Stimulated activated CD8-positive, alpha-beta memory T cell treated with anti-CD3 and anti-CD28 coated beads, Interleukin-2, amount 100 ng/mL, for 1 hour (primary cell): ENCODE results near the gene TUBA1C.
A peak's percentile ranks its signal among the peaks of the same experiment; 100 is the strongest.
"Not testable (repeated sequence)": the region's sequence is repeated elsewhere in the genome, so short reads cannot be mapped to it uniquely, and the experiment has no call there.

ENCODE experiments used
- DNase-seq, 2 donors: peaks; one replicate each; pipeline ENCODE4 v3.0.0-alpha.2; 2020; ENCODE audit warnings: low read depth in 2 of 2

TUBA1C gene

DNA sequence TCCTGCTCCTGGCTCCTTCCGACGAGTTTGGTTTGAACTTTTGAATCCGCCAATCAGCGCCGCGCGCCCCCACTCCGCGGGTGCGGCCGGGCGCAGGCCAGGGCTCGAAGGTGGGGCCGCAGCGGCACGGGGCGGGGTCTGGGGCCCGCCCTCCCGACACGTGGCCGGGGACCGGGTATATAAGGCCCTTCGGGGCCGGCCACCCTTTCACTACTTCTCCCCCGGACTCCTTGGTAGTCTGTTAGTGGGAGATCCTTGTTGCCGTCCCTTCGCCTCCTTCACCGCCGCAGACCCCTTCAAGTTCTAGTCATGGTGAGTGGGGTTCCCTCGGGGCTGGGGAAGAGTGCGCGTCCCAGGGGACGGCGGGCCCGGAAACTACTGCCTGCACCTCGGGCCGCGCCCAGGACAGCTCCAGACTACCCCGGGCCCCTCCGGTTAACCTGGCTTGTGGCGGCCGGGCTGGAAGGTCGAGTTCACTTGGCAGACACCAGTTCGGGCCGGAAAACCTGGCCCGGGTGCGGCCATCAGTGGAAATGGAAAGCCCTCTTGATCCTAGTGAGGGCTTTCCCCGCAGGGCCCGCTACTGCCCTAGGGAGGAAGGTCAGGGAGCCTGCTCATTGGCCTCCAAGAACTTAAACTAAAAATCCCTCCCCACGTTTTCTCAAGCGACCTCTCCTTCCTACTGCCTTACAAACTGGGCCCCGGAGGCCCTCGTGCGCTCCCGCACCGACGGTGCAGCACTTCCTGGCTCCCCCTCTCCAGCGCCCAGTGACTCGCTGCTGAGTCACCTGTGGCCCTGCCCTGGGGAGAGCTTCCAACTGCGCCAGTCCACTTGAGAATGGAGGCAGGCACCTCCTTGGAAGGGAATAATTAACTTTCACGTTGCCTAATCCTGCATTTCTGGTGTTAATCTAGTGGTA, at the start of gene TUBA1C:
Gene TUBA1C (plus strand): TSS at position 210 of the 920 bp plus-strand sequence. CDS start 100 bp downstream, at position 310.
- DNase-seq, result peak; percentile 71 to 80

DNA sequence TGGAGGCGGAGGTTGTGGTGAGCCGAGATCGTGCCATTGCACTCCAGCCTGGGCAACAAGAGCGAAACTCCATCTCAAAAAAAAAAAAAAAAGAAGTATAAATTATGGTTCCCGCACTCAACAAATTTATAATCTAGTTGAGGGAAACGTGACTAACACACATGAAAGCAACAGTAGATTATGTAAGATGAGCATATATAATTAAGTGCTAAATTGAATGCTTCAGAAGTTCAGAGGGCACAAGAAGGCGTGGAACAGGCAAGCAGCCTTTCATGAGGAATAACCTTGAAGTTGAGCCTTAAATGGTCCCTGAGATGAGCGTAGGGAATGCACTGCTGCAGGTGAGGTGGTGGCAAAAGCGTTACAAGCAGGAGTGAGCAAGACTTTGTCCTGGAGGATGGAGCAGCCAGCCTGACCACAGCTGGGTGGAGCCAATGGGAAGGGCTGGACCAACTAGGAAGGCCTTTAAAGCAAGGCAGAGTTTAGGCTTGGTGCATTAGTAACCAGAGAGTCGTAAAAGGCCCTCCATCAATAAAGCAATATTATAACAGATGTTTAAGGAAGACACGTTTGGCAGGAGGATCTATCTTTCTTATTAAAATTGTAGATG, 45.4 kb upstream of the TUBA1C start:
- no peak for DNase-seq

DNA sequence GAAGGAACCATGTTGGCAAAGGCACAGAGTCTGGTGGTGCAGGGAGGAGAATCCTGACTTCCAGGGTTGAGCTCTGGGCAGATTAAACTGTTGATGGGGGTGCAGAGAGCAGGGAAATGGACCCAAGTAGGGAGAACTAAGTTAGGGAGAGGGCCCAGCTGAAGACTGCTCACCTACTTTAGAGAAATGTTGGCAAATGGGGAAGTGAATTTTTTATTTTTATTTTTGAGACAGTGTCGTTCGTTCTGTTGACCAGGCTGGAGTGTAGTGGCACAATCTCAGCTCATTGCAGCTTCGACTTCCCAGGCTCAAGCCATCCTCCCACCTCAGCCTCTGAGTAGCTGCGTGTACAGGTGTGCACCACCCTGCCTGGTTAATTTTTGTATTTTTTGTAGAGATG, 43.9 kb upstream of the TUBA1C start:
- no peak for DNase-seq

DNA sequence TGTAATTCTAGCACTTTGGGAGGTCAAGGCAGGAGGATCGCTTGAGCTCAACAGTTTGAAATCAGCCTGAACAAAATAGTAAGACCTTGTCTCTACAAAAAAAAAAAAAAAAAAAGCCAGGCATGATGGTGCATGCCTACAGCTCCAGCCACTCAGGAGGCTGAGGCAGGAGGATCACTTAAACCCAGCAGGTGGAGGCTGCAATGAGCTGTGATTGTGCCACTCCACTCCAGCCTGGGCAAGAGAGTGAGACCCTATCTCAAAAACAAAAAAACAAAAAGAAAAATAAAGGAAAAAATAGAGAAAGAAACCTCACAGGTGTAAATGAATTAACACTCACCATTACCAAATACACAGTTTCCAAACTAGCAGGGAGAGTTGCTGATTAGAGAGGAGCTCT, 41.8 kb upstream of the TUBA1C start:
- no peak for DNase-seq

DNA sequence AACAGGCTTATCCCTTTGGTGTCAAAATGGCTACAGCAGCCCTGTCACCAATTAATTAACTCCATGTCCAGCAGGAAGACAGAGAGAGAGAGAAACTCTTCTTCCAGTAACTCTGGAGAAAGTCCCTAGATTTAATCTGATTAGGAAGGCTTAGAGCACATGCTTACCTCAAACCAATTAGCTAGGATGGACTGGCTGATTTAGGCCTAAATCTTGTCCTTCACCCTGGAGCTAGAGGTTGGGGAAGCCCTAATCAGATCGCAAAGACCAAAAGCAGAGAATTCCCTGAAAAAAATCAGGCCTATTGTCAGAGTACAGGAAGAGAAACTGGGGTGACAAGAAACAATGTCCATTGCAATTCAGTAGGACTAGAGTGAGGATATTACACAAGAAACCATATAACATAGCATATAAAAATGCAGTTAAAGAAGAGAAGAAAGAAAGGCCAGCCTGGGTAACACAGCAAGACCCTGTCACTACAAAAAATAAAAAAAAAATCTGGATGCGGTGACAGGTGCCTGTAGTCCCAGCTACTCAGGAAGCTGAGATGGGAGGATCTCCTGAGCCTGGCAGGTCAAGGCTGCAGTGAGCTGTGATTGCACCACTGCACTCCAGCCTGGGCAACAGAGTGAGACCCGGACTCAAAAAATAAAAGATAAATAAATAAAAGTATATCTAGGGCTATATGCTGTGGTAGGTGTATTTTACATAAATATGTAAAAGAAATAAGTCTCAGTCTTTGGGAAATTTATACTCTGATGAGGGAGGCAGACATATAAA, 41.1 kb upstream of the TUBA1C start:
- DNase-seq, result no peak

DNA sequence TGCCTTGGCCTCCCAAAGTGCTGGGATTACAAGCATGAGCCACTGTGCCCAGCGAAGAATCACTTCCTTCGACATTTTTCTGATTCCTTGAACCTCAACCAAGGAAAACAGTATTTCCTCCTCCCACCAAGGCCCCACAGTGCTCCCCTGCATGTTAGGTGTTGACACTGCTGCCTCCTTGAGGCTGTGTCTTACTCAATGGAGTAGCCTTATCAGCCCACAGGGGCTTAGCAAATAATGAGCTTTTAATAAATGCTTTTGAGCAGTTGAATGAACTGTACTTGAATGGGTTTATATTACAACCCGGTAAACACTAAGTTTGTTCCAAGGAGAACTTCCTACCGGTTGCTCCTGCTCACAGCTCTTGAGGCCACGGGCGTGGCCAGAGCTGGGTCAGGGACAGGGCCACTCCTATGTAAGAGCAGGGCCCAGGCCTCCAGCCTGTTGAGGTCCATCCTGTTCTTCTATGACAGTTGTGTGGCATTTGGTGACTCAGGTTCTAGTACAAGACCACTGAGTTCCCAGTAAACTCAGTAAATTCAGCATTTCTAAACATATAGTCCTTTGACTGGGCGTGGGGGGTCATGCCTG, 39.2 kb upstream of the TUBA1C start:
- DNase-seq, result no peak

DNA sequence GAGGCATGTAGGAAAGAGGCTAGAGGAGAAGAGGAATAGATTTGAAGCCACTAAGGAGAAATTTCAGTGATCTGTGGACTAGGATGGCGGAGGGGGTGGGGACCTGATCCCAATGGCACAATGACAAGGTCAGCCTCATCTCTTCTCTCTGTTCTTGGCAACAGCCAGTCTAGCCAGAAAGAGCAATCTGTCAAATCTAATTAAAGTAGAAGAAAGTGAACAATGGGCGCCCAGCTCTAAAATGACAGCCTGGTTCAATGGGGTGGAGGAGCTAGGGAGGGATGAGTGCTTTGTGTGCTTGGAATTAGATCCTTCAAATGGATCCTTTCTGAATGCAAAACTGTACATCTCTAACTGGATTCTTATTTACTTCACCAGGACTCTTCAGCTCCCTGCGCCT, 37.2 kb upstream of the TUBA1C start:
- DNase-seq, result no peak

DNA sequence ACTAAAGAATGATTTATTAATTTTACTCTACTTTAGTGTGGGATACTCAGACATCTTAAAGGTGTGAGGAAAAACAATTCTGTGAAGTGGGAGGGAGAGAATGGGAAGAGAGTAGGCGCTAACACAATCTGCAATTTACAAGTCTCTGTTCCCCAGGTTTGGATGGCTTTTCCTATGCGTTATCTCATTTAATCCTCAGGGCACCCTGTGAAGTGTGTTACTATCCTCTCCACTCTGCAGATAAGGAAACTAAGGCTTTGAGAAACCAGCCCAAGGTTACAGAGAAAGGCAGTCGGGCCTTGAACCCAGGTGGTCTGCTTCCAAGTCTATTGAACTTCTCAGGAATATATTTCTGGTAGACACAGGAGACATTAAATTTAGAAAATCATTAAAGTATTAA, 36.2 kb upstream of the TUBA1C start:
- DNase-seq, result no peak

DNA sequence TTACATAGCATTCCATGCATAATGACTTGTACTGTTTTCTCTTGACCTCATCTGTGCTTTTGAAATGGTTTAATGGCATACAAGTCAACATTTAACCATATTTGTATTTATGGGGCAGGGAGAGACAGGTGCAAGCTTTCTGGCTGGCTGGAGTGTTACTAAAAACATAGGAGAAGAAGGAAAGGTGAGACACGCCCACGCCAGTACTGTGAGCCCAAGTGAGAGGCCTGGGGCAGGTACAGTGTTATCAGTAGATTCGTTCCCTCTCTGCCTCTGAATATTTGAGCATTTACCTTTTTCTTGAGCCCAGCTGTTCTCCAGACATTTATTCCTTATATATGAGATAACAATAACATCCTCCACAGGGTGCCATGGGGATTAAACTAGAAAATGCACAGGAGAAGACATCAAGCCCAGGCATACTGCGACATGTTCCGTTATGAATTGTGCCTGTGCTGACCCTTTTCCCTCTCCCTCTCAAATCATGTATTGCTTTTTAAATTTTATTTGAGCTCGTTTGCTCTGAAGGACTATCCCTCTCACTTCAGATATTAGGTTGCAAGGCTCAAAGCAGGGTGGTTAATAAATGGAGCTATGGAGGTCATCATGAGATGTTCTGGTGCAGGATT, 34.6 kb upstream of the TUBA1C start:
- no peak for DNase-seq

DNA sequence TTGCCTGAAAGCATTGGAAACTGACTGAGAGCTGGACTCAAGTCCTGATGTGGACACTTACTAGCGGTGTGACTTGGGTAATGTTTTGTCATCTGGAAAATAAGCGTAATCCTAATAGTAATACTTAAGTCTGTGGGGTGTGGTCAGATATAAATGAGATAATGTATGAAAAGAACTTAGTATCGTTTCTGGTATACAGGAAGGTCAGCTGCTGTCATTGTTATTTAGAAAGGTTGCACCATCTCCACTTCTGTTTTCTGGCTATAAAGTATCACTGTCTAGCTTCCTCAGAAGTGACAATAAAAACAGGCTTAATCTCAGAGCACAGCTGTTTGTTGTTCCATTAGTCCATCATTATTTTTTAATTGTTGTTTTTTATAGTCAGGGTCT, 34.1 kb upstream of the TUBA1C start:
- no peak for DNase-seq

DNA sequence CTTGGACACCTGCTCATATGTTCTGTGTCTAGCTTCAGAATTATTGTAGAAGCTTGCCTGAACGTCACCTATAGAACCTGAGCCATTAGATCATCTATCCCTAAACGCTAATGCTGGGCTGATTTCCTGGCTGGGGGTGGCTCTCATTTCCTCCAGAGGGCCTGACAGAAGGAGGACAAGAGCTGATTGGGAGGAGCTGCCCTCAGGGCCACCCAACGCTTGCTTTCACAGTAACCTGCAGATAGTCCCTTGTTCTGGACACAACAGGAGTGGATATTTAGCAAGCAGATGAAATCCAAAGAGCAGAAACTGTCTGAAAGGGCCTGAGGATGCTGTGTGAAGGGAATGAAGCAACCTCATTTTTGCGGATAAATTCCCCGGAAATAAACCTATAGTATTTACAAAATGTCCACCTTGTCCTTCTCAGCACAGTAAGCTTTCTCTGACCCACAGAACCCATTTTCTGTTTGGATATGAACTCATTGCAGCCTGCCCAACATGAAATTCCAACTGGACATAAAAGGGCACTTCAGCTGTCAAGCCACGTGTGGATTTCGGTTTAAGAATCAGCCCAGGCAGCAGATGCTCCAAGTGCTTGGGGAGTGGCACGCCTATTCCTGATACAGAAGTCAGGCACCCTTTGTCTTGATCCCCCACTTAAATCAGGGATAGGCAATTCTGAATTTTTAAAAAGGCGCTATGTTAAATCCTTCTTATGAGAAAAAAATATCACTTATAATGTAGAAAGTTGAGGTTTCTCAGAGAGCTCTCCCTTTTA, 32.8 kb upstream of the TUBA1C start:
- no peak for DNase-seq

DNA sequence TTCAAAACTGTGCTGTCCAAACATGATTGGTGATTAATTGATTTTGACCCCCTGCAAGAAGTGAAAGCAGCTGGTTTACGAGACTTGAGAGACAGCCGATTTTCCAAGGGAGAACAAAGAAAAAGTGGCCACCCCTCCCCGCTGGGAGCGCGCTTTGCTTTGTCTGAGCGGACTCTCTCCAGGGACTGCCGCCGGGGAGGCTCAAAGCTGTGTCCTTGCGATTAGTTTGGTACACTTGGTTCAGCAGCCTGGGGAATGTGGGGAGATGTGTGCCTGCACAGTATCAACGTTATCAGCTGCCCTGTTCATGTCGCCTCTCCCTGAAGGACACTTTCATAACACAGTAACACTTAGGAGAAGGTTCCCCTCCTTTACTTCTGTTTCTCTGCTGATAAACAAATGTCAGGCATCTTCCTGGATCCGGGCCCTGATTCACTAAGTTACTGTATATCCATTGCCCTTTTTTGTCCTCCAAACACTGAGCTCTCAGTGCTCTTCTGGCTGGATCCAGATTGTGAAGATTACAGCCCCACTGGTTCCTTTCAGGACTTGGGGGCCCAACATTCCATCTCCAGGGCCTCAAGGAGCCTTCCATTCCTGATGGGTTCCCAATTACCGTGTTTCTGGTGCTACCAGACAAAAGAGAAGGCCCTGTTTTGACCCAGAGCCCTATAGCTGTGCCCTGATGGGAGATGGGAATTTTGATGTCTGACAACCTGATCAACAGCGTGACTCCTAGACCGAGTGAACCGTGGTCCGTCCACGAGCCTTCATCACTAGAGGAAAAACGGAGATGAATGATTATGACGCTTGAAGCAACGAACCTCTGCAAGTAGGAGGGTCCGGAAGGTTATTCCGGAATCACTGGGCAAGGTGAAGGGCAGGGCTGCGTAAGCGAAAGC, 31.7 kb upstream of the TUBA1C start:
- no peak for DNase-seq

DNA sequence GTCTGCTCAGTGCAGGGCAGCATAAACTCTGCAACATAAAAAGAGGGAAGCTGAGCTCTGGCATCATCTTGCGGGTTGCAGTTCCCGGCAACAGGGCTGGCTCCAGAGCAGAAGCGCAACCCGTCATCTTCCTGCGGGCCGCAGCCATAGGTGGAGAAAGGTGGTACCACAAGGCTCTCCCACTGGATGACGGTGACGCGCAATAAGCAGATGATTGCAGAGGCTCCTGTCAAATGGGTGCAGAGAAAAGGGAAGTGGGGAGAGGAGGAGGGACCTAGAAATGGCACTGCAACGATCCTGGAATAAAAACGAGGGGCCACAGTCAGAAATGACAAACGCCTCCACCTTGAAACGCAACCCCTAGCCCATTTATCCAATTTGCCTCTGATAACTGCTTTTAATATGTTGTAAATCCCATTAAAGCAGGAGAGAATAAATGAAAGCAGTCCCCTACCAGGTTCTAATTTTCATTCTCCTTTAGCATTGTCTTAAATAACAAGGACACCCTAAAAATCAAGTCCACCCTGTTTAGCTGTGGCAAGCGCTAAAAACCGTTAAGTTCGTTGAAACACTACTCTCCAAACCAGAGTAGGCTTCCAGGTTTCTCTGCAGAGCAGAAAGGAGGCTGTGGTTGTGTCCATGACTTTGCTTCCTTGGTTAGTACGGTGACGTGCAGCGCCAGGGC, 30.9 kb upstream of the TUBA1C start:
- no peak for DNase-seq

DNA sequence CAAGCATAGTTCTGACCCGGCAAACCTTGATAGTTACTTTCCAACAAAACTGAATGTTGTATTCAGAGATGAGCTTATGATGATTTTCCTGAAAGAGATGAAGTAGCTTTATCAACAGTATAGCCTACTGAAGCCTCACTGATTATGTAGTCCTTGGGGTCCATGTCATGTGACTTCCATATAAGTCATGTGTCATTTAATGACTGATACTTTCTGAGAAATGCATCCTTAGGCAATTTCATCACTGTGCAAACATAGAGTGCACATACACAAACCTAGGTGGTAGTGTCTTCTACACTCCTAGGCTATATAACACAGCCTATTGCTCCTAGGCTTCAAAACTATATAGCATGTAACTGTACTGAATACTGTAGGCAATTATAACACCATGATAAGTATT, 28.5 kb upstream of the TUBA1C start:
- DNase-seq, result no peak

DNA sequence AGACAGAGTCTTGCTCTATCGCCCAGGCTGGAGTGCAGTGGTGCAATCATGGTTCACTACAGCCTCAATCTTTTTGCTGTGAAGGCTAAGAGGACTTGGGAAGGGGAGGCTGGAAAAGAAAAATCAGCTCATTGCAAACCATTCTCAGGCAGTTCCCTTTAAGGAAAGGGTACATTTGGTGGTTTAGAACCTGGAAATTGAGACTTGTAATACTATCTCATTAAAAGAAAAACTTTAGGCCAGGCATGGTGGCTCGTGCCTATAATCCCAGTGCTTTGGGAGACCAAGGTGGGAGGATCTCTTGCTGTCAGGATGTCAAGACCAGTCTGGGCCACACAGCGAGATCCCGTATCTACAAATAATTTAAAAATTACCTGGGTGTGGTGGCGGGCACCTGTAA, 21.3 kb upstream of the TUBA1C start:
- DNase-seq, result no peak

DNA sequence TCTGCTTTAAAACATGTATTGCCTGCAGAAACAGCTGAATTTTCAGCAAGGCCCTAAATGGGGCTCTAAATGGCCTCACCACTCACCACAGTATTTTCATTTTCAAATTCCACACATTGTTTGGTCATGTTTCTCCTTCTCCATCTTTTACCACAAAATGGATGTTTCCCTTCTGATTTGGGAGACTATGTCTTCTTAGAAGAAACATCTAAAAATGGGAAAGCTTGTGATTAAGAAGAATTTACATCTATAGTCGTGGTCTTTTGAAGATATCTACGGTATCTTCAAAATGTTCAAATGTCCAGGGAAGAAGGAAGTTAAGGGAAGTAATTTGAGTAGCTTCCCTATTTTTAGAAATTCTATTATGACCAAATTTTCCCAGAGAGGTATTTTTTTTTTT, 20.7 kb upstream of the TUBA1C start:
- no peak for DNase-seq

DNA sequence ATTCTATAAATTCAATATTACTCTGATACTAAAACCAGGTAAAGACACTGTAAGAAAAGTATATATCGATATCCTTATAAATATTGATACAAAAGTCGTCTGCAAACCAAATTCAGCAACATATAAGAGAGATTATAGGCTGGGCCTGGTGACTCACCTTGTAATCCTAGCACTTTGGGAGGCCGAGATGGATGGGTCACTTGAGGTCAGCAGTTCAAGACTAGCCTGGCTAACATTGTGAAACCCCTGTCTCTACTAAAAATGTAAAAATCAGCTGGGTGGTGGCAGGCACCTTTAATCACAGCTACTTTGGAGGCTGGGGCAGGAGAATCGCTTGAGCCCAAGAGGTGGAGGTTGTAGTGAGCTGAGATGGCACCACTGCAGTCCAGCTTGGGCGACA, 13.5 kb upstream of the TUBA1C start:
- DNase-seq, result no peak

DNA sequence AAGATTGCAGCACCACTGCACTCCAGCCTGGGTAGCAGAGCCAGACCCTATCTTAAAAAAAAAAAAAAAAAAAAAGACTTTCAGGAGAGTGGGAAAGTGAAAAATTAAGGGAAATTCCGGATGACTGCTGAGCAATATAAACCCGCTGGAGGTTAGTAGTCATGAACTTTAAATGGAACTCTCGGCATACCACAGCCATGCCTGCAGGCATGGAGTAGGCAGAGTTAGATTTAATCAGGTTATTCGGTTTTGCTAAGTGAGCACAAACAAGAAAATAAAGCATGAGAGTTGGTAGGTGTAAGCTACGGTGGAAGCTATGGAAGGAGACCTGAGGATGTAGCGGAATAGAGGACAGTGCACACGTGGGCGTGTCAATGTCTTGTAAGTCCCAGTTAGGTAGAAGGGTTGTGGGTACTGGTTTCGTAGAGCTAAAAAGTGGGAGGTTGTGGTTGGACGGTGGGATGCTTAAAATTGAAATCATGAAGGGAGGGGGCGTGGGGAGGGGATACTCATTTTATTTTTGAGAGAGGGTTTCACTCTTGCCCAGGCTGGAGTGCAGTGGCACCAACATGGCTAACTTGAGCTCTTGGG, 11.8 kb upstream of the TUBA1C start:
- DNase-seq, result no peak

DNA sequence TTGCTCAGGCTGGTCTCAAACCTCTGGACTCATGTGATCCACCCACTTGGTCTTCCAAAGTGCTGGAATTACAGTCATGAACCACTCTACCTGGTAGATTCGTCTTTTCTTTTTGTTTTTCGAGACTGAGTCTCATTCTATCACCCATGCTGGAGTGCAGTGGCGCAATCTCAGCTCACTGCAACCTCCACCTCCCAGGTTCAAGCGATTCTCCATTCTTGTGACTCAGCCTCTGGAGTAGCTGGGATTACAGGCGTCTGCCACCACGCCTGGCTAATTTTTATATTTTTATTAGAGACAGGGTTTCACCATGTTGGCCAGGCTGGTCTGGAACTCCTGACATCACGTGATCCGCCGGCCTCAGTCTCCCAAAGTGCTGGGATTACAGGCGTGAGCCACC, 9.4 kb upstream of the TUBA1C start:
- DNase-seq, result not testable (repeated sequence)
